Bronchial epithelial cell (primary cell): ENCODE measurements around the gene UNK. TPM values are rescaled to one million over a fixed set of nuclear protein-coding genes. Genes with fewer than 3 reads are reported as not detected.

Experiments used
- DNase-seq: peaks from one replicate; pipeline ENCODE4 v3.0.0-alpha.2; 2010; ENCODE audit warnings: low read depth
- FAIRE-seq: peaks from 2 replicates; lab custom pipeline; 2011; peaks lifted over from hg19 to GRCh38; lab: Jason Lieb, UNC
- H3K27me3 ChIP-seq: 2 replicates; pipeline ENCODE4 v1.5.1; 2011; ENCODE audit warnings: low read length; ENCODE audit not compliant: control insufficient read depth, insufficient read depth
- H3K36me3 ChIP-seq: 2 replicates; pipeline ENCODE4 v1.5.1; 2011; ENCODE audit warnings: low read length; ENCODE audit not compliant: control insufficient read depth, insufficient read depth
- H3K4me3 ChIP-seq: 2 replicates; pipeline ENCODE4 v1.5.1; 2011; ENCODE audit warnings: mild to moderate bottlenecking, low read depth, low read length, control low read depth
- CTCF ChIP-seq: IDR thresholded peaks from 2 replicates; pipeline ENCODE4 v1.5.1; 2011; ENCODE audit warnings: mild to moderate bottlenecking, moderate library complexity, low read length, control low read depth, inconsistent platforms; ENCODE audit not compliant: insufficient read depth, severe bottlenecking
- total RNA-seq: library from RNA; depleted of rRNA; stranded (reverse); fragments of >200 nt; gene quantifications from 2 replicates; pipeline ENCODE4 v1.2.1, GENCODE V29; 2014

Gene UNK
- total RNA-seq, 1 donor from 2014 or later: 10.8 TPM

- Histone ChIP-seq H3K4me3 (no peak overlapping the region), H3K36me3 (peaks cover 45% of the 10 kb centered on the region), H3K27me3 (no peaks in the 10 kb centered on the region)
- DNase-seq (no peak), FAIRE-seq (no peak)
- TF ChIP-seq CTCF: no peak
These were observed 36.9 kb downstream of the UNK start for GRCh38 chr17:75821552-75821951.

- FAIRE-seq (no peak), DNase-seq (no peak)
- Histone ChIP-seq H3K36me3 (peaks cover 38% of the 10 kb centered on the region), H3K4me3 (no peak overlapping the region), H3K27me3 (no peaks in the 10 kb centered on the region)
- no peak for TF ChIP-seq CTCF
These were observed 37.7 kb downstream of the UNK start for GRCh38 chr17:75822119-75822799.

GRCh38 chr17:75822800-75823166, 38.2 kb downstream of the UNK start:
- no peak for DNase-seq
- H3K36me3 ChIP-seq: peaks cover 33% of the 10 kb centered on the region
- no peak overlapping the region for H3K4me3 ChIP-seq
- no peak for FAIRE-seq
- H3K27me3 ChIP-seq: no peaks in the 10 kb centered on the region
- no peak for TF ChIP-seq CTCF

- TF ChIP-seq CTCF: no peak
- H3K36me3 ChIP-seq: peaks cover 29% of the 10 kb centered on the region
- H3K27me3 ChIP-seq: no peaks in the 10 kb centered on the region
- DNase-seq: no peak
- FAIRE-seq: no peak
- H3K4me3 ChIP-seq: no peak overlapping the region
These were observed 38.8 kb downstream of the UNK start for GRCh38 chr17:75823257-75824041.

- TF ChIP-seq CTCF: no peak
- Histone ChIP-seq H3K4me3 (no peak overlapping the region), H3K36me3 (peaks cover 24% of the 10 kb centered on the region), H3K27me3 (no peaks in the 10 kb centered on the region)
- DNase-seq (no peak), FAIRE-seq (no peak)
These were observed 39.5 kb downstream of the UNK start for GRCh38 chr17:75824050-75824552.
